Type B pancreatic cell (in vitro differentiated cells): ENCODE data around the gene RRM2. TPM values are rescaled to one million over a fixed set of nuclear protein-coding genes. Genes with fewer than 3 reads are reported as not detected.

ENCODE experiments used
- DNase-seq: peaks from one replicate; pipeline ENCODE4 v3.0.0; 2021; ENCODE audit warnings: mixed read lengths; ENCODE audit not compliant: unreplicated experiment; ENCODE audit errors: extremely low spot score
- H3K27ac Mint-ChIP-seq: 2 replicates; pipeline ENCODE4 v1.8.0; 2021; ENCODE audit warnings: mild to moderate bottlenecking, mixed read lengths
- H3K27me3 Mint-ChIP-seq: 2 replicates; pipeline ENCODE4 v1.8.0; 2021; ENCODE audit warnings: mixed read lengths
- H3K36me3 Mint-ChIP-seq: 2 replicates; pipeline ENCODE4 v1.8.0; 2021; ENCODE audit warnings: mixed read lengths
- H3K4me1 Mint-ChIP-seq: one replicate; pipeline ENCODE4 v1.8.0; 2021; ENCODE audit warnings: mixed read lengths; ENCODE audit not compliant: unreplicated experiment
- H3K4me3 Mint-ChIP-seq: 2 replicates; pipeline ENCODE4 v1.8.0; 2021; ENCODE audit warnings: mild to moderate bottlenecking, mixed read lengths
- H3K9me3 Mint-ChIP-seq: 2 replicates; pipeline ENCODE4 v1.8.0; 2021; ENCODE audit warnings: mixed read lengths
- CTCF ChIP-seq: fragments of 200-600 bp; sonication (generic); conservative IDR thresholded peaks from 2 replicates; pipeline ENCODE4 v1.5.0; 2021; ENCODE audit warnings: antibody characterized with exemption, mild to moderate bottlenecking
- total RNA-seq: library from RNA; stranded (reverse); gene quantifications from 2 replicates; pipeline ENCODE4 v1.2.1, GENCODE V29; 2021; ENCODE audit warnings: low replicate concordance

The RRM2 gene
- total RNA-seq, 1 donor from 2014 or later: 109 TPM

GRCh38 chr2:10094271-10094814, 28.2 kb upstream of the RRM2 start:
- H3K9me3 Mint-ChIP-seq: no peaks in the 10 kb centered on the region
- peaks cover 7% of the 10 kb centered on the region for H3K27me3 Mint-ChIP-seq
- H3K4me3 Mint-ChIP-seq: no peak overlapping the region
- no peak for TF ChIP-seq CTCF
- no peak for DNase-seq
- H3K36me3 Mint-ChIP-seq: no peaks in the 10 kb centered on the region
- peaks cover 27% of the 10 kb centered on the region for H3K4me1 Mint-ChIP-seq
- no peak overlapping the region for H3K27ac Mint-ChIP-seq

- Mint-ChIP-seq H3K9me3 (no peaks in the 10 kb centered on the region), H3K27me3 (peaks cover 4% of the 10 kb centered on the region), H3K4me3 (no peak overlapping the region), H3K36me3 (no peaks in the 10 kb centered on the region), H3K27ac (peak overlapping the region; percentile 76), H3K4me1 (peaks cover 19% of the 10 kb centered on the region)
- TF ChIP-seq CTCF: no peak
- no peak for DNase-seq
Measured at GRCh38 chr2:10095175-10095574, 27.4 kb upstream of the RRM2 start.

- Mint-ChIP-seq H3K27me3 (peaks cover 4% of the 10 kb centered on the region), H3K4me3 (no peak overlapping the region), H3K4me1 (peaks cover 19% of the 10 kb centered on the region), H3K9me3 (no peaks in the 10 kb centered on the region), H3K27ac (no peak overlapping the region), H3K36me3 (no peaks in the 10 kb centered on the region)
- no peak for TF ChIP-seq CTCF
- DNase-seq: no peak
Measured at GRCh38 chr2:10096641-10097040, 25.9 kb upstream of the RRM2 start.

- H3K27me3 Mint-ChIP-seq: peaks cover 4% of the 10 kb centered on the region
- no peak overlapping the region for H3K27ac Mint-ChIP-seq
- H3K9me3 Mint-ChIP-seq: no peaks in the 10 kb centered on the region
- H3K4me3 Mint-ChIP-seq: no peak overlapping the region
- TF ChIP-seq CTCF: peak; percentile 89
- DNase-seq: no peak
- H3K36me3 Mint-ChIP-seq: no peaks in the 10 kb centered on the region
- peaks cover 19% of the 10 kb centered on the region for H3K4me1 Mint-ChIP-seq
Measured at GRCh38 chr2:10097352-10098148, 25.0 kb upstream of the RRM2 start.

GRCh38 chr2:10101491-10101890, 21.0 kb upstream of the RRM2 start:
- no peaks in the 10 kb centered on the region for H3K36me3 Mint-ChIP-seq
- no peak overlapping the region for H3K4me3 Mint-ChIP-seq
- DNase-seq: no peak
- TF ChIP-seq CTCF: no peak
- H3K27ac Mint-ChIP-seq: no peak overlapping the region
- no peaks in the 10 kb centered on the region for H3K27me3 Mint-ChIP-seq
- peaks cover 7% of the 10 kb centered on the region for H3K4me1 Mint-ChIP-seq
- H3K9me3 Mint-ChIP-seq: no peaks in the 10 kb centered on the region
